ENCODE data around the gene MUC13.

The MUC13 gene

DNA sequence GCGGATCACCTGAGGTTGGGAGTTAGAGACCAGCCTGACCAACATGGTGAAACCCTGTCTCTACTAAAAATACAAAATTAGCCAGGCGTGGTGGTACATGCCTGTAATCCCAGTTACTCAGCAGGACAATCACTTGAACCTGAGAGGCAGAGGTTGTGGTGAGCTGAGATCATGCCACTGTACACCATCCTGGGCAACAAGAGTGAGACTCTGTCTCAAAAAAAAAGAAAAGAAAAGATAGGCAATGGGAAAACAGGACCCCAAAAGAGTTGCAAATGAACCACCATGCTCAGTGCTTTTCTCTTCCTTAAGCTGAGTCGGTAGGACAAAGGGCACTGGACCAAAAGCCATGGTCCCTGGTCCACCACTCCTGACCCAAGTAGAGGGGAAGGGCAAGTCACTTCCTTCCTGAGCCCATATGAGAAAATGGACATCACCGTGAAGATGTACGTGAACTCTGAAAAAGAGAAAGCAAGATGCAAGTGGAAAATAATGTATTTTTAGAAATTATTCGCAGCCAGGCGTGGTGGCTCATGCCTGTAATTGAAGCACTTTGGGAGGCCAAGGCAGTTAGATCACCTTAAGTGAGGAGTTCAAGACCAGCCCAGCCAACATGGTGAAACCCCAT, 50.0 kb downstream of the MUC13 start:
- DNase-seq, result no peak
- TF ChIP-seq, protein P1, sequence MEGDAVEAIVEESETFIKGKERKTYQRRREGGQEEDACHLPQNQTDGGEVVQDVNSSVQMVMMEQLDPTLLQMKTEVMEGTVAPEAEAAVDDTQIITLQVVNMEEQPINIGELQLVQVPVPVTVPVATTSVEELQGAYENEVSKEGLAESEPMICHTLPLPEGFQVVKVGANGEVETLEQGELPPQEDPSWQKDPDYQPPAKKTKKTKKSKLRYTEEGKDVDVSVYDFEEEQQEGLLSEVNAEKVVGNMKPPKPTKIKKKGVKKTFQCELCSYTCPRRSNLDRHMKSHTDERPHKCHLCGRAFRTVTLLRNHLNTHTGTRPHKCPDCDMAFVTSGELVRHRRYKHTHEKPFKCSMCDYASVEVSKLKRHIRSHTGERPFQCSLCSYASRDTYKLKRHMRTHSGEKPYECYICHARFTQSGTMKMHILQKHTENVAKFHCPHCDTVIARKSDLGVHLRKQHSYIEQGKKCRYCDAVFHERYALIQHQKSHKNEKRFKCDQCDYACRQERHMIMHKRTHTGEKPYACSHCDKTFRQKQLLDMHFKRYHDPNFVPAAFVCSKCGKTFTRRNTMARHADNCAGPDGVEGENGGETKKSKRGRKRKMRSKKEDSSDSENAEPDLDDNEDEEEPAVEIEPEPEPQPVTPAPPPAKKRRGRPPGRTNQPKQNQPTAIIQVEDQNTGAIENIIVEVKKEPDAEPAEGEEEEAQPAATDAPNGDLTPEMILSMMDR (IDR thresholded peaks at IDR 0.05; ENCODE audit: low read depth, low read length), result no peak
- Histone ChIP-seq H3K9me3 (no peaks in the 10 kb centered on the region), H3K4me1 (peaks cover 3% of the 10 kb centered on the region; the same call in 1 of the 2 replicates), H3K36me3 (no peaks in the 10 kb centered on the region; the same call in 1 of the 2 replicates), H3K27me3 (no peaks in the 10 kb centered on the region), H3K4me3 (ENCODE audit: low read depth, low read length) (no peak overlapping the region)

DNA sequence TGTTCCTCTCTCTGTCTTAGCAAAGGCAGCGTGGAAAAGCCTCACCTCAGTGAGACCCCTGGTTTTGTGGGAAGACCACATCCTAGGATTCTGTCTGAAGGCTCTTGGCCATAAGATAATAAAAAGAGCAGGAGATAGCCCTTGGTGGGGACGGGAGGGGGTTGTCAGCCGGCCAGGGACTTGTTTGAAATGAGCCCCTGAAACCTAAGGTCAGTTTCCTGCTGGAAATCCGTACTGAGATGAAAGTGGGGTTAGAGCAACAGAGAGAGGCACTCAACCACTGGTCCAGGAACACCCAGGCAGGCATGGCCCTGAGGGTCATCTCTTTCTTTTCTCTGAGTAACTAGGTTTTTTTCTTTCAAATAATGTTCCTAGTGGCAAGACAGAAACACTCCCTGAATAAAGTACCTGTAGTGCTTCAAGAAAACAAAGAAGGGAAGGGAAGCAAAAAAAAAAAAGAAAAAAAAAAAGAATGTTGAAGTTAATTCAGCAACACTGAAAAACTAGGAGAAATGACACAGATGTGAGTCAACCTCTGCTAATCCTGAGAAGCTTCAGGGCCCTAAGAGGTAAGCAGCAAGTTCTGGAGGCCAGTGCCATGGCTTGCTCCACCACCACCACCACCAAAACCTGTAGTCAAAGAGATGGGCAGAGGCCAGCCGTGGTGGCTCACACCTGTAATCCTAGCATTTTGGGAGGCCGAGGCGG, 50.6 kb downstream of the MUC13 start:
- TF ChIP-seq, protein P1 (IDR thresholded peaks at IDR 0.05; ENCODE audit: low read depth, low read length), result no peak
- no peak for DNase-seq

DNA sequence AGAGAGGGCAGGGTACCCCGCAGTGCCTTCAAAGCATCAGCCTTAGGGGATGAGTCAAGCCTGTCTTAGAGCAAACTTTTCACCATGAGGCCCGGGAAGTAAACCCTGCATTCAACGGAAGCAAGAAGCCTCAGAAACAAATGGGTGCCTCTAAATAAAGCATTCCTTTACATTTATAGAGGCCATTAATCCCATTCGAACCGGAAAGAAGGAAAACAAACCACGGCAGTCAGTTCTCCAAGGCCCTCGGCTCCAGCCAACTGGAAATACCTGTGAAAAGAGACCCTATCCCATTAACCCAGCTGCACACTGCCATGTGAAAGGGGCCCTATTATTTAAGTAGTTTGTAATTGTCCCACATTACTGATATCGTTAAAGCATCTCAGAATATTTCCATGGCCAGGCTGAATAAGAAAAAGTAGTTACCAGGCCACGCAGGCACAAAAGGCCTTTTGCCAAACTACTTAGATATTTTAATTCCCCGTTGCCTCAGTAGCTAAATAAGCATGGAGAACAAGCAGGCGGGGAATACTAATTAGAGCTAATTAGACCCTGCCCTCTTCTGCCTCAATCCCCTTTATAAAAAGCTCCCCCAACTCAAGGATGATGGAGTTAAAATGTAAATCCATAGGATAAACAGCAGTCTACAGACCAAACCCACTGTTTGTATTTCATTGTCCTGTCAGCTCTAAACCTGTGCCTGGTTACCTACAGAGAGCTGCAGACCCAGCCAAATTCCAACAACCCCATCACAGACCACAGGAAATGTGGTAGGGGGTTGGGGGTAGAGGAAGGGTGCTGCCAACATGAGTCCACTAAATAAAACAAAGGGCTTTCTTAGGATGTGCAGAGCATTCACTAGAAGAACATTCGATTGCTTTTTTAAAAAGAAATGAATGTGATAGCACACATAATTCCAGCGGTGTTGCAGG, 51.5 kb downstream of the MUC13 start:
- Histone ChIP-seq H3K4me3 (ENCODE audit: low read depth, low read length) (no peak overlapping the region), H3K9me3 (no peaks in the 10 kb centered on the region), H3K27me3 (no peaks in the 10 kb centered on the region), H3K4me1 (peaks cover 6% of the 10 kb centered on the region; the same call in 1 of the 2 replicates), H3K36me3 (no peaks in the 10 kb centered on the region; the same call in 1 of the 2 replicates)
- DNase-seq, result no peak
- TF ChIP-seq, protein P1 (IDR thresholded peaks at IDR 0.05; ENCODE audit: low read depth, low read length), result no peak

More for the DNA sequence above, 50.6 kb downstream of the MUC13 start:
- Histone ChIP-seq H3K9me3 (no peaks in the 10 kb centered on the region), H3K36me3 (no peaks in the 10 kb centered on the region; the same call in 1 of the 2 replicates), H3K27me3 (no peaks in the 10 kb centered on the region), H3K4me3 (ENCODE audit: low read depth, low read length) (no peak overlapping the region), H3K4me1 (peaks cover 3% of the 10 kb centered on the region; the same call in 1 of the 2 replicates)

DNA sequence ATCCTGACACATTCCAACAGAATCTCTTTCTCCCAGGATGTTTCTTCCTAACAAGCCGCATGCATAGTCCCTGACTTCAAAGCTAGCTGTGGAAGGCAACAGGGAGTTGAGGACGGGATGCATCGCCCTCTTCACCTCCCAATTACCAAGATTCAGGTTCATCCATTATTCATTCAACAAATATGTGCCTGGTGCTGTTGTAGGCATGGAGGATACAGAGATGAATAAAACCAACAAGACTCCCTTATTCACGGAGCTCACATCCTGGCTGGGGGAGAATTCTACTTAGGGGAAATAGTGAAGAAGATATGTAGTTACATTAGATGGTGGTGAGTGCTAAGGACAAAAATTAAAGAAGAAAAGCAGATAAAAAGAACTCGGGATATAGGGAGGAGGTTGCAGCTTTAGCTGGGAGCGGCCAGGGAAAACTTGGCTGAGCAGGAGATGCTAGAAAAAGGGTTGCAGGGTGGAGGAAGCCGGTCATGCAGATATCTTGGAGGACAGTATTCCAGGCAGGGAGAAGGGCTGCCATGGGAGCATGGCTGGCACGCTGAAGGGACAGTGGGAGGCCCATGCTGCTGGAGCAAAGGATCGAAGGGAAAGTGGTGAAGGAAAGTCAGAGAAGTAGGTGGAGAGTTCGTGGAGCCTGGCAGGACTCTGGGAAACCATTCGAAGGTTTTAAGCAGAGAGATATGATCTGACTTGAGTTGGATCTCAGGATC, 52.4 kb downstream of the MUC13 start:
- no peak overlapping the region for H3K4me3 ChIP-seq (ENCODE audit: low read depth, low read length)
- H3K4me1 ChIP-seq, result peaks cover 8% of the 10 kb centered on the region; the same call in 1 of the 2 replicates
- no peaks in the 10 kb centered on the region for H3K27me3 ChIP-seq
- no peak for DNase-seq
- TF ChIP-seq, protein P1 (IDR thresholded peaks at IDR 0.05; ENCODE audit: low read depth, low read length), result no peak
- H3K36me3 ChIP-seq, result no peaks in the 10 kb centered on the region; the same call in 1 of the 2 replicates
- H3K9me3 ChIP-seq, result no peaks in the 10 kb centered on the region

DNA sequence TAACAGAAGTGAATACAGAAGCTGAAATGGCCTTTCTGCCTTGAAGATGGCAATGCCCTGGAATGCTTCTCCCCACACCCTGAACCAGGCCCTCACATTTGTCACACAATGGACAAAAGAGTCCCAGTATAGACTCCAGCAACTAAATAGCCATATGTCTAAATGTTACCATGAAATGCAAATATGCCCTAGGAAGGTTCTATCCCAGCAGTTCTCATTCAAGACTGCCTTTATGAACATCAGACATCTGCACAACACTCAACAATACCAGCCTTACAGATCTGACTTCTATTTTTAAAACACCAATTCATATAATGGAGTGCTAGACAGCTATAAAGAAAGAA, 55.2 kb downstream of the MUC13 start:
- no peaks in the 10 kb centered on the region; the same call in 1 of the 2 replicates for H3K36me3 ChIP-seq
- H3K9me3 ChIP-seq, result no peaks in the 10 kb centered on the region
- DNase-seq, result no peak
- no peak overlapping the region for H3K4me3 ChIP-seq (ENCODE audit: low read depth, low read length)
- peaks cover 5% of the 10 kb centered on the region; the same call in 1 of the 2 replicates for H3K4me1 ChIP-seq
- H3K27me3 ChIP-seq, result no peaks in the 10 kb centered on the region
- TF ChIP-seq, protein P1 (IDR thresholded peaks at IDR 0.05; ENCODE audit: low read depth, low read length), result no peak

Measured in BE2C (cell line).